SK-N-SH (cell line): ENCODE data around the gene APPL2. TPM values are rescaled to one million over a fixed set of nuclear protein-coding genes. Genes with fewer than 3 reads are reported as not detected.

Experiments
- CTCF ChIA-PET: fragments of 300-600, 350-600 bp; formaldehyde crosslinking; extraction: SDS; loops from one replicate; lab custom pipeline; 2021; lab: Yijun Ruan, JAX
- POLR2A ChIA-PET: fragments of 350-600 bp; sonication (Branson Sonifier 250); formaldehyde crosslinking; extraction: SDS; loops from one replicate; lab custom pipeline; 2020; ENCODE audit warnings: antibody characterized with exemption, inconsistent platforms; lab: Yijun Ruan, JAX
- DNase-seq: peaks from one replicate; pipeline ENCODE4 v3.0.0; 2012
- H2AFZ ChIP-seq: fragments of 200-600 bp; sonication (generic); 2 replicates; pipeline ENCODE4 v1.8.1; 2016; ENCODE audit warnings: antibody characterized with exemption, mild to moderate bottlenecking, low read depth
- H3F3A ChIP-seq: fragments of 200-600 bp; sonication (generic); replicated peaks from 2 replicates; pipeline ENCODE3; 2016; ENCODE audit warnings: antibody characterized with exemption, mild to moderate bottlenecking; ENCODE audit not compliant: insufficient read depth
- H3K27ac ChIP-seq, 2 experiments: fragments of 200-500 bp in 1 of 2; fragments of 200-600 bp in 1 of 2; sonication (Bioruptor generic) in 1 of 2; sonication (generic), shearing (Covaris generic) in 1 of 2; 2 replicates each; pipeline versions ENCODE4 v1.5.1 to v1.6.1; 2014 to 2016; ENCODE audit warnings: low read depth in 2 of 2, inconsistent platforms in 1 of 2, low read length in 1 of 2, mild to moderate bottlenecking in 1 of 2, mixed read lengths in 1 of 2
- H3K27me3 ChIP-seq: fragments of 200-600 bp; sonication (generic), shearing (Covaris generic); 2 replicates; pipeline ENCODE4 v1.6.1; 2016; ENCODE audit warnings: mixed run types; ENCODE audit not compliant: insufficient read depth
- H3K36me3 ChIP-seq, 2 experiments: fragments of 200-500 bp in 1 of 2; fragments of 200-600 bp in 1 of 2; sonication (Bioruptor generic) in 1 of 2; sonication (generic) in 1 of 2; replicated peaks in 1 of 2; 2 replicates each; pipeline versions ENCODE3 to v1.5.1; 2014 to 2016; ENCODE audit warnings: low read length in 1 of 2, mild to moderate bottlenecking in 1 of 2; ENCODE audit not compliant: insufficient read depth in 2 of 2, control insufficient read depth in 1 of 2
- H3K4me1 ChIP-seq, 2 experiments: fragments of 200-500 bp in 1 of 2; fragments of 200-600 bp in 1 of 2; sonication (Bioruptor generic) in 1 of 2; sonication (generic), shearing (Covaris generic) in 1 of 2; 2 replicates each; pipeline versions ENCODE4 v1.5.1 to v1.6.1; 2014 to 2016; ENCODE audit warnings: low read depth in 1 of 2, low read length in 1 of 2, mixed run types in 1 of 2; ENCODE audit not compliant: insufficient read depth in 2 of 2, control insufficient read depth in 1 of 2
- H3K4me2 ChIP-seq: fragments of 200-600 bp; sonication (generic), shearing (Covaris generic); 2 replicates; pipeline ENCODE4 v1.6.1; 2017; ENCODE audit warnings: mixed run types
- H3K4me3 ChIP-seq, 2 experiments: fragments of 200-500 bp in 1 of 2; fragments of 200-600 bp in 1 of 2; sonication (Bioruptor generic) in 1 of 2; sonication (generic), shearing (Covaris generic) in 1 of 2; 2 replicates each; pipeline versions ENCODE4 v1.5.1 to v1.8.1; 2014 to 2016; ENCODE audit warnings: low read depth in 2 of 2, inconsistent platforms in 1 of 2, low read length in 1 of 2, mild to moderate bottlenecking in 1 of 2, mixed read lengths in 1 of 2, moderate library complexity in 1 of 2
- H3K79me2 ChIP-seq: fragments of 200-600 bp; sonication (generic); 2 replicates; pipeline ENCODE4 v1.8.1; 2017; ENCODE audit warnings: mild to moderate bottlenecking; ENCODE audit not compliant: insufficient read depth
- H3K9ac ChIP-seq: fragments of 200-600 bp; sonication (generic); 2 replicates; pipeline ENCODE4 v1.6.1; 2017; ENCODE audit warnings: mixed run types
- H3K9me2 ChIP-seq: fragments of 200-600 bp; sonication (generic); 2 replicates; pipeline ENCODE4 v1.6.1; 2017; ENCODE audit warnings: mixed run types
- H3K9me3 ChIP-seq: fragments of 200-600 bp; sonication (generic); 2 replicates; pipeline ENCODE4 v1.6.1; 2017; ENCODE audit warnings: mixed run types, mild to moderate bottlenecking, moderate library complexity
- H4K20me1 ChIP-seq: fragments of 200-600 bp; sonication (generic); 2 replicates; pipeline ENCODE4 v1.6.1; 2017; ENCODE audit warnings: mild to moderate bottlenecking, mixed run types; ENCODE audit not compliant: insufficient read depth
- CHD2 ChIP-seq: fragments of 150-350 bp; IDR thresholded peaks from 2 replicates; pipeline ENCODE4 v1.6.1; 2018; ENCODE audit warnings: low read length; ENCODE audit not compliant: partially characterized antibody
- CTCF ChIP-seq: fragments of 200-600 bp; sonication (generic); IDR thresholded peaks from 2 replicates; pipeline ENCODE4 v1.6.1; 2017; ENCODE audit warnings: antibody characterized with exemption, mild to moderate bottlenecking, moderate library complexity
- FOXJ3 ChIP-seq: sonication (generic); formaldehyde crosslinking; IDR thresholded peaks from 2 replicates; pipeline ENCODE4 v1.5.1; 2020; ENCODE audit warnings: mild to moderate bottlenecking, missing genetic modification reagents
- GABPA ChIP-seq: IDR thresholded peaks from 2 replicates; pipeline ENCODE4 v1.4.0; 2012; ENCODE audit warnings: low read depth, mild to moderate bottlenecking
- JUND ChIP-seq: IDR thresholded peaks from 2 replicates; pipeline ENCODE4 v1.4.0; 2012
- NFIC ChIP-seq: IDR thresholded peaks from 2 replicates; pipeline ENCODE4 v1.4.0; 2012; ENCODE audit warnings: borderline replicate concordance
- RAD21 ChIP-seq: IDR thresholded peaks from 2 replicates; pipeline ENCODE4 v1.6.1; 2012; ENCODE audit warnings: mild to moderate bottlenecking, low read length
- SMC3 ChIP-seq: IDR thresholded peaks from 2 replicates; pipeline ENCODE4 v1.6.1; 2012; ENCODE audit warnings: low read depth, low read length, improper control_type of control experiment
- USF1 ChIP-seq: IDR thresholded peaks from 2 replicates; pipeline ENCODE4 v1.4.0; 2012; ENCODE audit warnings: low read depth, borderline replicate concordance
- USF2 ChIP-seq: fragments of 150-350 bp; IDR thresholded peaks from 2 replicates; pipeline ENCODE4 v1.6.1; 2017; ENCODE audit warnings: antibody characterized with exemption, low read length, low read depth, borderline replicate concordance
- ZBTB33 ChIP-seq: IDR thresholded peaks from 2 replicates; pipeline ENCODE4 v1.4.0; 2012; ENCODE audit warnings: low read depth, borderline replicate concordance
- WGBS: methylation state at CpG from one replicate; pipeline ENCODE4 v1.1.6; 2017; ENCODE audit warnings: low lambda C conversion rate; 5-methylcytosine and 5-hydroxymethylcytosine counted together
- polyA plus RNA-seq, 3 experiments: library from polyadenylated mRNA; depleted of rRNA; stranded (reverse); fragments of >200 nt; gene quantifications; 2 replicates each; pipeline ENCODE4 v1.2.3, GENCODE V29; 2012

Gene APPL2
- polyA plus RNA-seq, 1 of the 3 experiments (the other 2 are of a cell fraction) = 59.2 TPM

- Histone ChIP-seq H3K9me2 (no peaks in the 10 kb centered on the region), H3K27me3 (no peaks in the 10 kb centered on the region), H3K4me1 (no peaks in the 10 kb centered on the region), H3K4me2 (no peak overlapping the region), H3K27ac (no peak overlapping the region), H3K9me3 (no peaks in the 10 kb centered on the region), H3K36me3 (peaks cover 77 to 88% of the 10 kb centered on the region in 2 experiments), H3F3A (peaks cover 60% of the 10 kb centered on the region), H2AFZ (no peak overlapping the region), H3K9ac (no peak overlapping the region), H3K79me2 (no peaks in the 10 kb centered on the region), H3K4me3 (no peak overlapping the region), H4K20me1 (no peaks in the 10 kb centered on the region)
- no peak for DNase-seq
- CTCF ChIA-PET = no interaction called here
- POLR2A ChIA-PET = no interaction called here
- TF ChIP-seq FOXJ3 (CRISPR knock-in tag) (no peak), USF1 (no peak), ZBTB33 (no peak), USF2 (no peak), CTCF (no peak), JUND (no peak), NFIC (no peak), RAD21 (no peak)
These were observed 68.6 kb downstream of the APPL2 start for GRCh38 chr12:105167346-105167745.

- TF ChIP-seq GABPA (no peak), CHD2 (no peak), SMC3 (no peak), USF2 (no peak)
- H2AFZ ChIP-seq = no peak overlapping the region
- 92% methylated on average over 1 of the region's 1 CpG for WGBS
- no peaks in the 10 kb centered on the region for H3K27me3 ChIP-seq
- H3K9me2 ChIP-seq = no peaks in the 10 kb centered on the region
- H3K36me3 ChIP-seq = peaks cover 78 to 89% of the 10 kb centered on the region in 2 experiments
- ChIA-PET POLR2A (no interaction called here), CTCF (no interaction called here)
- DNase-seq = no peak
- no peak overlapping the region for H3K27ac ChIP-seq
- no peak overlapping the region for H3K9ac ChIP-seq
- no peaks in the 10 kb centered on the region for H4K20me1 ChIP-seq
- H3K4me3 ChIP-seq = no peak overlapping the region
- H3K4me2 ChIP-seq = no peak overlapping the region
- H3K9me3 ChIP-seq = no peaks in the 10 kb centered on the region
- peaks cover 56% of the 10 kb centered on the region for H3F3A ChIP-seq
- no peaks in the 10 kb centered on the region; a peak in 2 of 4 replicates for H3K4me1 ChIP-seq
- H3K79me2 ChIP-seq = no peaks in the 10 kb centered on the region
These were observed 69.2 kb downstream of the APPL2 start for GRCh38 chr12:105166736-105167135.
